ENCODE measurements around the gene MRPS23. TPM values are rescaled to one million over a fixed set of nuclear protein-coding genes. Genes with fewer than 3 reads are reported as not detected.

The MRPS23 gene
- total and polyA plus RNA-seq, 9 of the 15 experiments (the other 6 are each of a cell fraction or from before 2014, with no cell fraction given) = 59.1 to 298 (median 98.8) TPM

GRCh38 chr17:57871863-57872262 is 22.0 kb upstream of the MRPS23 start (continued):
- TF ChIP-seq ZNF407 (IDR thresholded peaks at IDR 0.05; ENCODE audit: low read depth) (no peak), YY1 (IDR thresholded peaks at IDR 0.05; ENCODE audit: borderline replicate concordance in 1 of 3, control insufficient read depth in 1 of 3, extremely low read depth in 1 of 3, insufficient read depth in 3 of 3, insufficient read length in 1 of 3, insufficient replicate concordance in 2 of 3, low read depth in 1 of 3, low read length in 2 of 3) (no peak), ARID2 (IDR thresholded peaks at IDR 0.05) (no peak), EP300 (IDR thresholded peaks at IDR 0.05; ENCODE audit: low read length) (no peak), MEF2D (tag; conservative IDR thresholded peaks at IDR 0.05; ENCODE audit: low read depth) (no peak), NR2C1 (IDR thresholded peaks at IDR 0.05) (no peak), NR2C1 (tag; IDR thresholded peaks at IDR 0.05) (no peak)

Measured in K562 (cell line).